ENCODE measurements around the gene NSMCE4A. TPM values are rescaled to one million over a fixed set of nuclear protein-coding genes. Genes with fewer than 3 reads are reported as not detected.

Gene NSMCE4A
- polyA plus RNA-seq, 1 donor from 2014 or later: 133 TPM

DNA sequence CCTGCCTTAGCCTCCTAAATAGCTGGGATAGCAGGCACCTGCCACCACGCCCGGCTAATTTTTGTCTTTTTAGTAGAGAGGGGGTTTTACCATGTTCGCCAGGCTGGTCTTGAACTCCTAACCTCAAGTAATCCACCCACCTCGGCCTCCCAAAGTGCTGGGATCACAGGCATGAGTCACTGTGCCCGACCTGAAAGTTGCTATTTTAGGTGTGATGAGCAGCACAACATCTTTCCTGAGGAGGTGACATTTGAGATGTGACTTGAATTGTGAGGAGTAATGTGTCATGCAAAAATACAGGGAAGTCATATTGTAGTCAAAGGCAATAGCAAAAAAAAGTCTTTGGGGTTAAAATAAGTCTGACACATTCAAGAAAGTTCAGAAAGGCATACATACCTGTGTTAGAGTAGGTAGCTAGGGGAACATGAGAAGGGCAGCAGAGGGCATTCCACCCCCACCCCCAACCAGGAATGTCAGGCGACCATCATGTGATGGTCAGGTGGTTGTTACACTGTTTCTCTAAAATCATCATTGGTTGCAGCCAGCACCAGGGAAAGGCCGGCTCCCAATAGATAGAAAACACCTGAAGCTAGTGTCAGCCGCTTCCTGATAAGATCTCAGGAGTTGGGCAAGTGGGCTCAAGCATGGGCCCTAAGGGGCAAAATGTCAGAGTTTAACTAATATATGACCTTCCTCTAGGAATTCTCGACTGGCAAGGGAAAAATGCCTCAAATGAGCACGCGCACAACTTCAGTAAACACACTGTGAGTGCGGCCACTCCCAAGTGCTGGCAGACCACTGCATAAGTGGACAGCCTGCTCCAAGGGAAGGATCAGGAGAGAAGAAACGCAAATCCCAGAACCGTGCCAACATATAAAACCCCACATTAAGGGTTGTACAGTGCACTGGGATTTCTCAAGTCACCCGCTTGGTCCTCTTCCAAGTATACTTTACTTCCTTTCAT, 13.6 kb upstream of the NSMCE4A start, which contains the start of gene TACC2:
TSS of gene TACC2 (plus strand) at position 803 of the 964 bp plus-strand sequence. CDS start 32,819 bp downstream, outside the sequence.
- no peak within 1 kb of the TSS for H3K4me2 ChIP-seq (ENCODE audit: low read length)
- H3K9ac ChIP-seq (ENCODE audit: low read length): no peak within 1 kb of the TSS
- H3K9me3 ChIP-seq (ENCODE audit: low read length): peaks cover 6% of the 10 kb centered on the region
- H3F3A ChIP-seq (ENCODE audit: insufficient read depth, low read length, poor library complexity, severe bottlenecking): no peaks in the 10 kb centered on the region
- no peak within 1 kb of the TSS for H2AFZ ChIP-seq (ENCODE audit: low read depth, low read length)
- H3K27ac ChIP-seq (ENCODE audit: low read length): no peak within 1 kb of the TSS
- H3K27me3 ChIP-seq (ENCODE audit: insufficient read depth, low read depth, low read length): no peaks in the 10 kb centered on the region
- H3K36me3 ChIP-seq (ENCODE audit: insufficient read depth, low read length): no peaks in the 10 kb centered on the region
- H3K9me2 ChIP-seq (ENCODE audit: insufficient read depth, low read length): no peaks in the 10 kb centered on the region
- H4K20me1 ChIP-seq (ENCODE audit: insufficient read depth): no peaks in the 10 kb centered on the region
- TF ChIP-seq POLR2AphosphoS5 (IDR thresholded peaks at IDR 0.05): no peak
- TF ChIP-seq EZH2 (IDR thresholded peaks at IDR 0.05; ENCODE audit: borderline replicate concordance, insufficient read depth, low read length, poor library complexity, severe bottlenecking): no peak
- H3K4me3 ChIP-seq (ENCODE audit: low read length): no peak within 1 kb of the TSS
- H3K79me2 ChIP-seq (replicated peaks; ENCODE audit: insufficient read depth, low read length): no peaks in the 10 kb centered on the region

GRCh38 chr10:121984463-121984862, 9.4 kb upstream of the NSMCE4A start:
- Histone ChIP-seq H3K9me2 (ENCODE audit: insufficient read depth, low read length) (no peaks in the 10 kb centered on the region), H3F3A (ENCODE audit: insufficient read depth, low read length, poor library complexity, severe bottlenecking) (no peaks in the 10 kb centered on the region), H3K79me2 (replicated peaks; ENCODE audit: insufficient read depth, low read length) (no peaks in the 10 kb centered on the region), H3K36me3 (ENCODE audit: insufficient read depth, low read length) (no peaks in the 10 kb centered on the region), H4K20me1 (ENCODE audit: insufficient read depth) (no peaks in the 10 kb centered on the region), H3K4me2 (ENCODE audit: low read length) (no peak overlapping the region), H3K4me3 (ENCODE audit: low read length) (no peak overlapping the region), H3K9me3 (ENCODE audit: low read length) (peaks cover 6% of the 10 kb centered on the region), H3K27me3 (ENCODE audit: insufficient read depth, low read depth, low read length) (no peaks in the 10 kb centered on the region), H2AFZ (ENCODE audit: low read depth, low read length) (no peak overlapping the region), H3K9ac (ENCODE audit: low read length) (no peak overlapping the region), H3K27ac (ENCODE audit: low read length) (no peak overlapping the region)
- no peak for TF ChIP-seq POLR2AphosphoS5 (IDR thresholded peaks at IDR 0.05)
- TF ChIP-seq EP300 (conservative IDR thresholded peaks at IDR 0.05; ENCODE audit: poor library complexity, severe bottlenecking): no peak
- TF ChIP-seq RAD21 (conservative IDR thresholded peaks at IDR 0.05): no peak
- TF ChIP-seq SMC3 (conservative IDR thresholded peaks at IDR 0.05; ENCODE audit: poor library complexity): no peak
- TF ChIP-seq TAF1 (IDR thresholded peaks at IDR 0.05; ENCODE audit: low read depth): no peak
- no peak for TF ChIP-seq EZH2 (IDR thresholded peaks at IDR 0.05; ENCODE audit: borderline replicate concordance, insufficient read depth, low read length, poor library complexity, severe bottlenecking)
- no peak for TF ChIP-seq MXI1 (conservative IDR thresholded peaks at IDR 0.05; ENCODE audit: poor library complexity, severe bottlenecking)
- no peak for TF ChIP-seq CTCF (IDR thresholded peaks at IDR 0.05; ENCODE audit: poor library complexity, severe bottlenecking)
- TF ChIP-seq, protein P1, sequence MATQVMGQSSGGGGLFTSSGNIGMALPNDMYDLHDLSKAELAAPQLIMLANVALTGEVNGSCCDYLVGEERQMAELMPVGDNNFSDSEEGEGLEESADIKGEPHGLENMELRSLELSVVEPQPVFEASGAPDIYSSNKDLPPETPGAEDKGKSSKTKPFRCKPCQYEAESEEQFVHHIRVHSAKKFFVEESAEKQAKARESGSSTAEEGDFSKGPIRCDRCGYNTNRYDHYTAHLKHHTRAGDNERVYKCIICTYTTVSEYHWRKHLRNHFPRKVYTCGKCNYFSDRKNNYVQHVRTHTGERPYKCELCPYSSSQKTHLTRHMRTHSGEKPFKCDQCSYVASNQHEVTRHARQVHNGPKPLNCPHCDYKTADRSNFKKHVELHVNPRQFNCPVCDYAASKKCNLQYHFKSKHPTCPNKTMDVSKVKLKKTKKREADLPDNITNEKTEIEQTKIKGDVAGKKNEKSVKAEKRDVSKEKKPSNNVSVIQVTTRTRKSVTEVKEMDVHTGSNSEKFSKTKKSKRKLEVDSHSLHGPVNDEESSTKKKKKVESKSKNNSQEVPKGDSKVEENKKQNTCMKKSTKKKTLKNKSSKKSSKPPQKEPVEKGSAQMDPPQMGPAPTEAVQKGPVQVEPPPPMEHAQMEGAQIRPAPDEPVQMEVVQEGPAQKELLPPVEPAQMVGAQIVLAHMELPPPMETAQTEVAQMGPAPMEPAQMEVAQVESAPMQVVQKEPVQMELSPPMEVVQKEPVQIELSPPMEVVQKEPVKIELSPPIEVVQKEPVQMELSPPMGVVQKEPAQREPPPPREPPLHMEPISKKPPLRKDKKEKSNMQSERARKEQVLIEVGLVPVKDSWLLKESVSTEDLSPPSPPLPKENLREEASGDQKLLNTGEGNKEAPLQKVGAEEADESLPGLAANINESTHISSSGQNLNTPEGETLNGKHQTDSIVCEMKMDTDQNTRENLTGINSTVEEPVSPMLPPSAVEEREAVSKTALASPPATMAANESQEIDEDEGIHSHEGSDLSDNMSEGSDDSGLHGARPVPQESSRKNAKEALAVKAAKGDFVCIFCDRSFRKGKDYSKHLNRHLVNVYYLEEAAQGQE (IDR thresholded peaks at IDR 0.05; ENCODE audit: borderline replicate concordance): no peak
